BJ (cell line): Measurements from ENCODE around the gene DGKB. TPM values are rescaled to one million over a fixed set of nuclear protein-coding genes. Genes with fewer than 3 reads are reported as not detected.
A peak's percentile ranks its signal among the peaks of the same experiment; 100 is the strongest.

Source experiments
- CTCF ChIA-PET: fragments of 350-600 bp; formaldehyde crosslinking; extraction: SDS; loops from one replicate; lab custom pipeline; 2021; ENCODE audit warnings: antibody characterized with exemption, inconsistent platforms; lab: Yijun Ruan, JAX
- POLR2A ChIA-PET: fragments of 300-600 bp; sonication (Branson Sonifier 250); formaldehyde crosslinking; extraction: SDS; loops from one replicate; lab custom pipeline; 2021; ENCODE audit warnings: antibody characterized with exemption; lab: Charles Lee
- DNase-seq: peaks from one replicate; pipeline ENCODE4 v3.0.0-alpha.2; 2011; ENCODE audit warnings: low read depth
- H3K27me3 ChIP-seq: 2 replicates; pipeline ENCODE4 v1.6.0; 2011; ENCODE audit warnings: low read length; ENCODE audit not compliant: control insufficient read depth, insufficient read depth
- H3K36me3 ChIP-seq: 2 replicates; pipeline ENCODE4 v1.5.1; 2011; ENCODE audit warnings: low read length; ENCODE audit not compliant: control insufficient read depth, insufficient read depth
- H3K4me3 ChIP-seq: 2 replicates; pipeline ENCODE4 v1.5.1; 2011; ENCODE audit warnings: low read depth, mild to moderate bottlenecking, control low read depth, low read length
- polyA plus RNA-seq: library from polyadenylated mRNA; depleted of rRNA; stranded (reverse); fragments of >200 nt; gene quantifications from 2 replicates; pipeline ENCODE4 v1.2.3, GENCODE V29; 2011
- TF ChIP-seq, protein P1 (sequence below): IDR thresholded peaks from 2 replicates; pipeline ENCODE4 v1.5.1; 2011; ENCODE audit warnings: low read depth, mild to moderate bottlenecking, control low read depth, inconsistent platforms, low read length, moderate library complexity; ENCODE audit not compliant: insufficient read depth

Gene DGKB
- polyA plus RNA-seq, 1 experiment: 0.09 TPM

GRCh38 chr7:14835384-14835783 lies 67.2 kb downstream of the DGKB start:
- Histone ChIP-seq H3K4me3 (no peak overlapping the region), H3K36me3 (no peaks in the 10 kb centered on the region), H3K27me3 (no peaks in the 10 kb centered on the region)
- CTCF ChIA-PET: no interaction called here
- TF ChIP-seq, protein P1, sequence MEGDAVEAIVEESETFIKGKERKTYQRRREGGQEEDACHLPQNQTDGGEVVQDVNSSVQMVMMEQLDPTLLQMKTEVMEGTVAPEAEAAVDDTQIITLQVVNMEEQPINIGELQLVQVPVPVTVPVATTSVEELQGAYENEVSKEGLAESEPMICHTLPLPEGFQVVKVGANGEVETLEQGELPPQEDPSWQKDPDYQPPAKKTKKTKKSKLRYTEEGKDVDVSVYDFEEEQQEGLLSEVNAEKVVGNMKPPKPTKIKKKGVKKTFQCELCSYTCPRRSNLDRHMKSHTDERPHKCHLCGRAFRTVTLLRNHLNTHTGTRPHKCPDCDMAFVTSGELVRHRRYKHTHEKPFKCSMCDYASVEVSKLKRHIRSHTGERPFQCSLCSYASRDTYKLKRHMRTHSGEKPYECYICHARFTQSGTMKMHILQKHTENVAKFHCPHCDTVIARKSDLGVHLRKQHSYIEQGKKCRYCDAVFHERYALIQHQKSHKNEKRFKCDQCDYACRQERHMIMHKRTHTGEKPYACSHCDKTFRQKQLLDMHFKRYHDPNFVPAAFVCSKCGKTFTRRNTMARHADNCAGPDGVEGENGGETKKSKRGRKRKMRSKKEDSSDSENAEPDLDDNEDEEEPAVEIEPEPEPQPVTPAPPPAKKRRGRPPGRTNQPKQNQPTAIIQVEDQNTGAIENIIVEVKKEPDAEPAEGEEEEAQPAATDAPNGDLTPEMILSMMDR: no peak
- DNase-seq: no peak
- POLR2A ChIA-PET: no interaction called here

GRCh38 chr7:14834883-14835282 lies 67.7 kb downstream of the DGKB start:
- H3K27me3 ChIP-seq: no peaks in the 10 kb centered on the region
- no peak overlapping the region for H3K4me3 ChIP-seq
- no peak for DNase-seq
- H3K36me3 ChIP-seq: no peaks in the 10 kb centered on the region
- POLR2A ChIA-PET: interaction anchor here (0.6 kb wide), 1 partner anchor 83 kb away, joined by 3 read pairs; no protein-coding TSS in a partner anchor
- CTCF ChIA-PET: interaction anchor here (1.6 kb wide), 1 partner anchor 10 kb away, joined by 4 read pairs; no protein-coding TSS in a partner anchor
- TF ChIP-seq, protein P1: no peak

DNA sequence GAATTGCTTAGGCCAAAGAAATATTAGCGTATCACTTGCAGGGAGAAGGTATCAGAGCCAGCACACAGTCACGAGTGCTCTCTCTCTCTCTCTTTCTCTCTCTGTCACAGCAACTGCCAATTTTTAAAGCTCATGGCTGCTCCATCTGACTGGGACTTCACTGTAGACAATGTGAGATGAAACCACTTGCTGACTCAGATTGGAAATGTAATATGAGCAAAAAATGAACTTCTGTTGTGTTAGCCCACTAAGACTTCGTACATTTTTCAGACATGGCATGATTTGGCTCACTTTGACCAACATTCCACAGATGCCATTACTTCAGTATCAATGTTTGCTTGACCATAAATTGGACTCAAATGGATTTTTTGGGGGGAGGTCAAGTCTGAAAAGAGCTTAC lies 68.1 kb downstream of the DGKB start:
- TF ChIP-seq, protein P1: no peak
- Histone ChIP-seq H3K36me3 (no peaks in the 10 kb centered on the region), H3K4me3 (no peak overlapping the region), H3K27me3 (no peaks in the 10 kb centered on the region)
- ChIA-PET CTCF (interaction anchor here (1.5 to 1.6 kb wide), 2 partner anchors 10 to 60 kb away, joined by 3 to 4 read pairs; no protein-coding TSS in a partner anchor), POLR2A (interaction anchor here (0.6 kb wide), 1 partner anchor 83 kb away, joined by 3 read pairs; no protein-coding TSS in a partner anchor)
- DNase-seq: peak; percentile 22

DNA sequence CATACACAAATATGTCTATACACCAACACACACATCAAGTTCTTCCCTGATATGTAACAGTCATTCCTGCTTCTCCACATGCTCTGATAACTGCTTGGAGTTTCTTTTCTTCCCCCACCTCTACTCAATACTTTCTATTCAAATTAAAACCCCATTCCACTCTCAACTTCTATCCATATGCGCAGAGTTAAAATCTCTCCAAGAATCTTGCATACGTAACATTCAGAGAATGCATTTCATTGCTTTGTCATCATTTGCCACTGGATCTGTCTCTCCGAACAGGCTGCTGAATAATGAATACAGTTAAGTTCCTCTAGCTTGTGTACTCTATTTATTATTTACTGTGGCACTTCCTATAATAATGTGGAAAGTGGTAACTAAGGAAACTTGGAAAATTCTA lies 68.8 kb downstream of the DGKB start:
- Histone ChIP-seq H3K4me3 (no peak overlapping the region), H3K36me3 (no peaks in the 10 kb centered on the region), H3K27me3 (no peaks in the 10 kb centered on the region)
- ChIA-PET POLR2A (no interaction called here), CTCF (interaction anchor here (1.5 to 1.6 kb wide), 2 partner anchors 9 to 61 kb away, joined by 3 to 4 read pairs; no protein-coding TSS in a partner anchor)
- DNase-seq: no peak
- TF ChIP-seq, protein P1: no peak

DNA sequence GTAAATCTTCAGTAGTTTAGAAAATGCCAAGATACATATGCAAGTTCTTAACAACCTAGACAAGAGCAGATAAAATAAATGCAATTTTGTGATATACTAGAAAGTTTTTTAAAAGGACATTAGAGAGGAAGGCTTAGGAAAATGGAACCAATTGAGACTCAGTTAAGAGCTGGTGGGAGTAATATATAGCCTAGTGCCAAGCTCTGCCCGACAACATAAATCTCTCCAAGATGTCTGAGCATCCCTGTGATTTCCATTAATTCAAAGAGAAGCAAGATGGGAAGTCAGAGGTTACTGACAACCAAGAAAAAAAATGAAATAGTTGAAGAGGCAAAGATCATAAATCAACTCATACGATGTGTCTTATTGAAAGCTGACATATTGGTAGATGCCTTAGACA lies 74.5 kb downstream of the DGKB start:
- TF ChIP-seq, protein P1: no peak
- ChIA-PET POLR2A (no interaction called here), CTCF (no interaction called here)
- no peak for DNase-seq
- Histone ChIP-seq H3K4me3 (no peak overlapping the region), H3K27me3 (no peaks in the 10 kb centered on the region), H3K36me3 (no peaks in the 10 kb centered on the region)
